ENCODE data around the gene WSCD2.

Gene WSCD2

DNA sequence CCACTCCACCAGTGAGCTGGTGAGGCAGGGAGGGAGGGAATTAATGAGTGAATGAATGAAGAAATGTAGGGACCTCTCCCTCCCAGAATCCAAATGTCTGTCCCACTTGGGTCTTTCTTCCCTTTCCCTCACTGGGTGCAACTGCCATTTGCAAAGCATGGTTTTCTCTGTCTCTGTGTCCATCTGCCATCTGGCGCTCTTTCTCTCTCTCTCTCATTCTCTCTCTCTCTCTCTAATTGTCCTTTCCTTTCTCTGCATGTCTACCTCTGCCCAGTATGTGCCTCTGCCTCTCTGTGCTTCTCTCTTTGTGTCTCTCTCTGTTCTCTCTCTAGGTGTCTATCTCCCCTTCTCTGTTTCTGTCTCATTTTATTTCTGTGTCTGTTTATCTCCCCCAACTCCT, 107.3 kb downstream of the WSCD2 start:
- no peak for DNase-seq (ENCODE audit: low spot score)

DNA sequence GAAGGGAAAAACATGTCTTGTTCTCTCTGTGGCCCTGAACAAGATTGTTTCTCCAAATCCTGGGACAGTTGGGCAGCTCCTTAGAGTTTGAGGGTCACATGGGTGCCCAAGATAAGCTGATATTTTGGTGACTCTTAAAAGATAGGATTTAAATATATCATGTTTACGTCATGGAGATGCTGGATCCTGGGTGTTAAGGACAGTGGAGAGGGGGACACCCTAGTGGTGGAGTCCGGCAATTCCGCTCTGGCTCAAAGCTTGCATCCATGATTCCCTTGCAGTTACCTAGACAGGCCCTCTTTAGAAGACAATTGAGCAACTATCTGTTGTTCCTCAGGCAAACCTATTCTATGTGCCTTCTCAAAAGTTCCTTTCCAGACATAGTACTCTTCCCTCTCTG, 108.2 kb downstream of the WSCD2 start:
- no peak for DNase-seq (ENCODE audit: low spot score)

DNA sequence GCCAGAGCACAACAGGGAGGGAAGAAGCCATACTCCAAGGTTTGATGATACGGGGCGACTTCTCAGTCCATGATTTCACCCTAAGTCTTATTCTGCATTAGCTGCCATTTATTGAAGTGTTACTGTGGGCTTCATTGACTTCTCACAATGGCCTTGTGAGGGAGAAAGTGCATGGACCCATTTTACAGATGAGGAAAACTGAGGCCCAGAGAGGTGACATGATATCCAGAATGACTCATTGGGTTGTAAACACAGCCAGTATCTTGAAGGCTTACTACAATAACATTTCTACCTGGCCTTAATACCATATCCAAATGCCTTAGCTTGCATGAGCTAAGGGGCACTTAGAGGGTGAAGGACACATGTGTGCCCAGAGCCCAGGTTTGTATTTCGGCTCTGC, 109.4 kb downstream of the WSCD2 start:
- DNase-seq (ENCODE audit: low spot score), result no peak

DNA sequence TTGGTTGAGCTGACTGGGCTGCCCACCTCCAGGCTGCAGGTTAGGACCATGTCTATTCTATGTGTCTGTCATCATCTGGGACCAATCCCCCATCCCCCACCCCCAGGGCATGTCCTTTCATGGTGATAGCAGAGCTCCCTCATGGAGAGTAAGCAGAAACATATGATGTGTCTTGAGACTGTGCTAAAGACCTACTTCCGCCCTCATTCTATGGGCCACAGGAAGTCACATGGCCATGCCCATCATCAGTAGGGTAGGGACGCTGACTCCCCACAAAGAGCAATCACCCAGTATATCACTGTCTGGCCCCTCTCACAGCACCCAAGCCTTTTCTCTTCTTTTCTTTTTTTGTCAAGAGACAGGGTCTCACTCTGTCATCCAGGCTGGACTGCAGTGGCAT, 110.3 kb downstream of the WSCD2 start:
- no peak for DNase-seq (ENCODE audit: low spot score)

DNA sequence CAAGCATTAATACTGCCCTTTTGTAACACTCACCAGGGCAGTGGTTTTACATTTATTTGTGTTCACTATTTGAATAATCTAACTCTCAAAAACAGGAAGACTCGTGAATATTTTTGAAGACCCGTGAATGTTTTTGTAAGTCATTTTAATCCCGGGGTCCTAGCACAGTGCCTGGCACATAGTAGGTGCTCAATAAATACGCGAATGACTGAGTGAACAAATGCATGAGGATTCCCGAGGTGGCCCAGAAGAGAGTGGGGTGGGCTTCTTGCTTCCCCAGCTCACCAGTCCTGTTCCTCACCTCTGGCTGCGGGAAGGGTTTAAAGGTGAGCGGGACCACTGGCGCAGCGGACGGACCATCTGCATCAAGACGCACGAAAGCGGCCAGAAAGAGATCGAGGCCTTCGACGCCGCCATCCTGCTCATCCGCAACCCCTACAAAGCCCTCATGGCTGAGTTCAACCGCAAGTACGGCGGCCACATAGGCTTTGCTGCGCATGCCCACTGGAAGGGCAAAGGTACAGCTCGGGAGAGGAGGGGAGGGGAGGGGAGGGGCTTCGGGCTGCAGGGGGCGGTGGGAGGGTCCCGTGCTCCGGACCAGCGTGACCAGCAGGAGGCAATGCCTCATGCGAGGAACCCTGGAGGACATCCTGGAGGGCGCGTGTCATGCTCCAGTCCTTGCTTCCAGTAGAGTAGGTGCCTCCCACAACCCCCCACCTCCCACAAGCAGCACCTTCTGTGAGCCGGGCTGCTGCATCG, 111.1 kb downstream of the WSCD2 start:
- DNase-seq (ENCODE audit: low spot score), result no peak

DNA sequence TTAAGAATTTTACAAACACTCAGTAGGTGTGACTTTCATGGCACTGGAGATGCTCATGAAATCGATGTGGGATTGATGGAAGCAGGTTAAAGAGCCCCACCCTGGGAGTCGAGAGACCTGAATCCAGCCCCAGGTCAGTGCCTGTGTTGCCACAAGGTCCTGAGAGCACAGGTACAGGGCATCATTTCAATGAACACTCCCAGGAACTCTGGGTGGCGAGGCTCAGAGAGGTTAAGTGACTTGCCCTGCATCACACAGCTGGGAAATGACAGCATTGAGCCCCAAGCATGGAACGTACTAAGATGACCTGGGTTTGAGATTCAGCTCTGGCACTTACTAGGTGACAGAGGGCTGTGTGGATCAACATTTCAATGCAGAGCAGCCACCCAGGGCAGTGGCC, 111.8 kb downstream of the WSCD2 start:
- no peak for DNase-seq (ENCODE audit: low spot score)

DNA sequence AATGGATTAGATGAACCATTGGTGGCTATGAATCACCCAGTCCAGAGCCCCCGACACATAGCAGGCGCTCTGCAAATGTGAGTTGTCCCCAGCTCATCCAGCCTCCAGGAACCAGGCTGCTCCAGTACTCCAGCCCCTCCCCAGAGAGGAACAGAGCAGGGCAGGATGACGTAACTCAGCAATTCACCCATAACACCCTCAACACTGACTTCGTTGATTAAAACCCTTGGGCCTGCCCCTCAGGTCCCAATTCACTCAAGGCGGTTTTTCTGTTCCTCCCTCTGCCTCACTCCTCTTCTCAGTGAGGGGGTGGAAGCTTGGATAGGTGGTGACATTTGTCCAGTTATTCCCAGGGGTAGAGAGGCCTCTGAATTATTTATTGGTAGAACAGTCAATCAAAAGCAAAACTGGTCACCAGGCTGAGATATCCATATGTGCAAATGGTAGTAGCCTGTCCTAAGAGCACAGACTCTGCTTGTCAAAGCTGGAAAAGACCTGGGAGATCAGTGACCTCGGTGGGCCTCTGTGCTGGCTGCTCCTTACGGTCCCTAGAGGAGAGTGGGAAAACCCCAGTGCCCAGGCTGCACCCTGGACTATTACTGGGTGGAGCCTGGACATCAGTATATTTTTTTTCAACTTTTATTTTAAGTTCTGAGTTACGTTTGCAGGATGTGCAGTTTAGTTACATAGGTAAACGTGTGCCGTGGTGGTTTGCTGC, 113.1 kb downstream of the WSCD2 start:
- no peak for DNase-seq (ENCODE audit: low spot score)

DNA sequence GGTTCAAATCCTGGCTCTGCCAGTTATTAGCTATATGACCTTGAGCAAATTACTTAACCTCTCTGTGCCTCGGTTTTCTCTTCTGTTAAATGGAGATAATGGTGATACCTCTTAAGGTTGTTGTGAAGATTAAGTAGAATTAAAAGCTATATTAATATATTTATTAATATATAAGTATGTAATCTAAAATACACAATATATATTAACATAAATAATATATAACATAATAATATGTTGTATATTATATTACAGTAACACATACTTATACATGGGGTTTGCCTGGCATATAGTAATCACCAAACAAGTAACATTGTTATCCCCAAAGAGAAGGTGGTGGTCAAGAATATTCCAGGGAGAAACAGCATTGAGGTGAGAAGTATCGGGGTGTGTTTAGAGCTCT, 118.0 kb downstream of the WSCD2 start:
- DNase-seq (ENCODE audit: low spot score), result no peak

DNA sequence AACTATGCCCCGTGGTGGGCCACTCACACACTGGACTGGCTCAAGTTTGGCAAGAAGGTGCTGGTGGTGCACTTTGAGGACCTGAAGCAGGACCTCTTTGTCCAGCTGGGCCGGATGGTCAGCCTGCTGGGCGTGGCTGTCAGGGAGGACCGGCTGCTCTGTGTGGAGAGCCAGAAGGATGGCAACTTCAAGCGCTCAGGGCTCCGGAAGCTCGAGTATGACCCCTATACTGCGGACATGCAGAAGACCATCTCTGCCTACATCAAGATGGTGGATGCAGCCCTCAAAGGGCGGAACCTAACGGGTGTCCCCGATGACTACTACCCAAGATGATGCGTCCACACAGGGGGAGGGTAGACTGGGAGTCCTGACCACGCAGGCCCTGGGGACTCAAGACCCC, 118.9 kb downstream of the WSCD2 start:
- DNase-seq (ENCODE audit: low spot score), result no peak

DNA sequence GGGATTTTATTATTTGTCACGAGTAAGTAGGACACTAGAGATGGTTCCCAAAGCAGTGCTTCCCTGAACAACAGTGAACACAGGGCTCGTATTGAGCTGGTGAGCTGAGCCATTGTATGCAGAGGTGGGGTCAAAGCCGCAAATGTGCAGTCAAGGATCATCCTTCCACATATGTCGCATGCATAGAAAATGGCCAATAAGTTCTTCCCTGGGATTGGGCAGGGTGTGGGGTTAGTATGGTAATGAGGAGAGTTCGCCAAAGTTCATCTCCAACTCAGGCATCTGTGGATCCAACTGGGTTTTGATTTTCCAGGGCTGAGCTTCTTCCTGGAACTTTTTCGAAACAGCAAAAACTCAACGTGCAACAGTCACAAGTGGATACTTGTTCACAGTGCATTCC, 123.4 kb downstream of the WSCD2 start:
- DNase-seq (ENCODE audit: low spot score), result no peak

DNA sequence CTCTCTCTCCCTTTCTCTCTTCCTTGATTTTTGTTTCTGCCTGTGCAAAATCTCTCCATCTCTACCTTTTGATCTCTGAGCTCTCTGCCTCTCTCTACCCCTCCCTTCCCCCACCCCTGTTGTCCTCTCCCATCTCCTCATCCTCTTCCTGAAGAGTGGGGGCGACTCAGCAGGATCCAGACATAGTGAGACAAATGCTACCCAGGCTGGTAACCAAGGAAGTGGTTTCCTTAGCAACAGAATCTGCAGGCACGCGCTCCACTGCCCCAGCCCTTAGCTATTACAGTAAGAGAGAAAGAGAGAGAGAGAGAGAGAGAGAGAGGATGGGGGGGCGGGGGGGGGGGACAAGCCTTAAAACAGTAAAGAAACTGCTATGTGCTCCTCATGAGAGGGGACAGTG, 124.5 kb downstream of the WSCD2 start:
- DNase-seq (ENCODE audit: low spot score), result no peak

DNA sequence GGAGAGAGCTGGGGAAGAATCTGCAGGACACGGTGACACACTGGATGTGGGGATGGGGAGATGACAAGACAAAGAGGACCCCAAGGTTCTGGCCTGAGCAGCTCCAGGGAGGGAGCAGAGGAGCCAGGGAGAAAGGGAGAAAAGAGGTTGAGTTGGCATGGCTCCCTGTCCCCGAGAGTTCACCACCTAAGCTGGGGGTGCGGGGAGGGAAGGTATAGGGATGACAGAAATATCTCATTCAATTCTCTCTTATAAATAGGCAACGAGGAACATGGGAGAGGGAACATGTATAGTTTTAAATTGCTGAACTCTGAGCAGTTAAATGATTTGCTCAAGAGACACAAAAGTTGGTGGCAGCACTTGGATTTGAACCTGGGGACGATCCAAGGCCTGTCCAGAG, 124.9 kb downstream of the WSCD2 start:
- no peak for DNase-seq (ENCODE audit: low spot score)

DNA sequence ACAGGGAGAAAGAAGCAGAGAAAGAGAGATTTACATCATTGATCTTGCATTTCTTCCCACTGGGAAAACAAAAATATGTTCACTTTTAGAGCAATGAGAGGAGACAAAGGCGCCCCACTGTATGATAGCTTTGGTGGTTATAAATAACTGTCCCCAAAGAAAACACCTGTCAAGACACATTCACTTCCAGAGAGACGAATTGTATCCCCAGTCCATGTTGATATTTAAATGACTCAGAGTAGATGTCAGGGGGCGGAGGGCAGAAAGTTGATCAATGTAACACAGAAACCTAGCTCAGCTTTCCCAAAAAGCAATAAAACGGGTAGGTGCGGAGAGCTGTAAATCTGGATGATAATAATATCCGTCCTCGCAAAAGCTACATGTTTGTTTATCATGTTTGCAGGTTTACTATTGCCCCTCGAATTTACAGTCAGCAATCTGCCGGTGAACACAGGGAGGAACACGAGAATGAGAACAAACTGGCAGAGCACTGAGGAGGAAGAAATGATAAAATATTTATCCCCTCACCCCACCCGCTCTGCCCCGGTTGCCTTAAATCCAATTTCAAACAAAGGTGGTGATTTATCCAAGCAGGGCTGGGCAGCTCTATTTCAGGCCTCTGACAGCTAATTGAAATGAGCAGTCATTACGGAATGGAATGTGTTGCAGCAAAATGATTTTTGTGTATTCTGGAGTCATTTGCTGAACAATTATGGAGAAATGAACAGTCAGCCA, 125.6 kb downstream of the WSCD2 start:
- no peak for DNase-seq (ENCODE audit: low spot score)

DNA sequence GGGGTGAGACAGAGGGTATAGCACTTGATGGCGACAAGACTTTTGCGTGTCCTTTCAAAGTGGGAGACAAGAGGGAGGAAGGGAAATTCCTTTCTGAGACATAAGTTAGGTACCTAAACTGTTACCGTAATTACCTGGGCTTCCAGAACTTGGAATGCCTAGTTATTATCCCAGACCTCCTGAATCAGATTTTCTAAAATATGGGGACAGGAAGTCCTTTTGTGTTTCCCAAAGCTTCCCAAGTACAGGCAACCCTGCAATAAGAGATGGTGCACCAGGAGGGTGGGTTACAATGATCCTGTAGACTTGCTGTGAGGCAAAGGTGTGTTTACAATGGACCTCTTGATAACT, 126.1 kb downstream of the WSCD2 start:
- DNase-seq (ENCODE audit: low spot score), result no peak

DNA sequence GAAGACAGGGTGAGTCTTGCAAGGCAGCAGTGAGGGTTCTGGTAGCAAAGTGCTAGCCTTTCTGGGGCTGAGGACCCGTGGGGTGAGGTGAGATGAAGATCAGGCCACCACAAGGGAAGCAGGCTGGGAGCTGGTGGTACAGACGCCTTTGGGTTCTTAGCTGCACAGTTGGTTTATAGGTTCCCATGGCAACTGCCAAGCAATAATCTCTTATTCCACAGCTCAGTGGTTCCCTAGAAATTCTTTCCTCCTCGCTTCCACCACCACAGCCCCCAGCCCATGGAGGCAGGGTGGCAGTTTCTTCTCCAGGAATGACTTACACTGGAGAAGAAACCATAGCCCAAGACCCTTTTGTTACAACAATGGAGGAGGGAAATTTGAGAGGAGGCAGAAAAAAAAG, 127.9 kb downstream of the WSCD2 start:
- DNase-seq (ENCODE audit: low spot score), result no peak

DNA sequence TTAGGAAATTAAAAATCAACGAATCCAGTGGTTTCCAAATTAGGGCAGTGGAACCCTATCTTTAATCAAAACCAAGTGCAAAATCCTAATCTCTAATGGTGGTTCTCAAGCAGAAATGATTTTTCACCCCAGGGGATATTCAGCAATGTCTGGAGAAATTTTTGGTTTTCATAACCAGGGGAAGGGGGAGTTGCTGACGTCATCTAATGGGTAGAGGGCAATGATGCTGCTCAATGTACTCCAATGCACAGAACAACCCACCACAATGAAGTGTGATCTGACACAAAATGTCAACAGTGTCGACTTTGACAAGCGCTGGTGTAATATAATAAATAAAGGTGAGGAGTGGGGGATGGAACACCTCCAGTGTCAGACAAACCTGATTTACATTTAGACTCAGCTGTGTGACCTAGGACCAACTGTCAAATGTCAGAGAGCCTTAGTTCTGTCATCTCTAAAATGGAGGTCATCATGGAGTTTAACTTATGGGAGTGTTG, 128.6 kb downstream of the WSCD2 start:
- no peak for DNase-seq (ENCODE audit: low spot score)

DNA sequence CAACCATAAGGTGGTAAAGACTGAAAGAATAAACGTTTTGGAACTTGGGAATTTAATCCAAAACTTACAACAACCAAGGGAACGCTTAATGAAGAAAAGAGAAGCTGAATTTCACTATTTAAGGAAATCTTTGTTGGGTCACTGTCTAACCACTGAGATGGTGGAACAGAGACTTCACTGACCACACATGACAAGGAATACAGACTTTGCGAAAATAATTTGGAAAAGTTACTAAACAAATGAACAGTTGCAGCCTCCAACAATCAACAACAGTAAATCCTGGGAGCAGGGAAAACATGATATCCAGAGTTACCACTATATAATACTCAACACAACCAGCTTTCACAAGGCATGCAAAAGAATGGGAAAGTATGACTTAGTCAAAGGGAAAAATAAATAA, 131.0 kb downstream of the WSCD2 start:
- DNase-seq (ENCODE audit: low spot score), result no peak

DNA sequence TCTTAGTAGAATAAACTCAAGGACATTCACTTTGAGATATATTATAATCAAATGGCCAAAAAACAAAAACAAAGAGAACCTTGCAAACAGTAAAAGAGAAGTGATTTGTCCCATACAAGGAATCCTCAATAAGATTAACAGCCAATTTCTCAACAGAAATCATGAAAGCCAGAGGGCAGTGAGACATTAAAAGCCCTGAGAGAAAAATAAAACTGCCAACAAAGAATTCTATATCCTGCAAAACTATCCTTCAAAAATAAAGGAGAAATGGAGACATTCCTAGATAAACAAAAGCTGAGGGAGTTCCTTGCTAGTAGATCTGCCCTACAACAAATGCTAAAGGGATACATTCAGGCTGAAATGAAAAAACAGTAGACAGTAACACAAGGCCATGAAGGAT, 131.9 kb downstream of the WSCD2 start:
- no peak for DNase-seq (ENCODE audit: low spot score)

DNA sequence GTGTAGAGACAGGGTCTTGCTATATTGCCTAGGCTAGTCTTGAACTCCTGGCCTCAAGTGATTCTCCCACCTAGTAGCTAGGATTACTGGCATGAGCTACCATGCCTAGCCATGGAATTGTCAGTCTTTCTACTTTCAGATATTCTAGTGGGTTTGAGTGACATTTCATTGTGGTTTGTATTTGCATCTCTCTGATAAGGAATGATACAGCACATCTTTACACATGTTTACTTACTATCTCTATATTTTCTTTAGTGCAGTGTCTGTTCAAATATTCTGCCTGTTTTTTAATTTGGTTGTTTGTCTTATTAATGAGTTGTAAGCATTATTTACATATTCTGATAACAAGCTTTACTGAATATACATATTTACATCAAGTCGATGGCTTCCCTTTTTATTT, 136.4 kb downstream of the WSCD2 start:
- DNase-seq (ENCODE audit: low spot score), result no peak

DNA sequence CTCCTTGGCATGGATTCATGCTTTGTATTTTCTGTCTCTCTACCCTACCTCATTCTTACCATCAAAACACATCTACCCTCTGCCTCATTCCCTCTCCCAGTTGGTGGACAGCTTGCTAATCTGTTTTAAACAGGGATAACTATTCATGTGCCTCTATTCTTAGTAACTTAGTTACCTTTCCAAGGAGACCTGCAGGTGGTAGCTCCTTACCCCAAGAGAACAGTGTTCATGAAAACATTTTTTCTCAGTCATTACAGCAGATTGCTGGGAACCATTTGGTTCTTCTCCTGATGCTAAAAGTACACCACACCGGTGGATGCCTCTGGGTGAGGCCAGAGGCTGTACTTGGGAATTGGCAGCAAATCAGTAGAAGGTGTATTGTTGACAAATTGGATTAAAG, 137.0 kb downstream of the WSCD2 start:
- DNase-seq (ENCODE audit: low spot score), result no peak

DNA sequence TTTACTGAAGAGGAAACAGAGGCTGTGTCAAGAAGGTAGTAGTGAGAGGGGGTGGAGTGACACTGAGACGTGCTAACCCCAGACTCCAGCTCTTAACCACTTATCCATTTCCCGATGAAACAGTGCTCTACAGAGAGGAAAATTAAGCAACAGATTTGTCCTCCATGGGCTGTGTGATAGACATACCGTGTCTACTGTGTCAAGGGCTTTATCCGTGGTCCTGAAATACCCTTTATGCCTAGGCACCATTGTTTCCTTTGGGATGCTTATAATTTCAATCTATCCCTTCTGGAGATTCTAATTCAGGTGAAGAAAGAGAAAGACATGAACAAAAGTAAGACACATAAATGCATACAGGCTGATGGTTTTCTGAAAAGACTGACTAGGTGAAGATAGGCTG, 138.4 kb downstream of the WSCD2 start:
- DNase-seq (ENCODE audit: low spot score), result no peak

DNA sequence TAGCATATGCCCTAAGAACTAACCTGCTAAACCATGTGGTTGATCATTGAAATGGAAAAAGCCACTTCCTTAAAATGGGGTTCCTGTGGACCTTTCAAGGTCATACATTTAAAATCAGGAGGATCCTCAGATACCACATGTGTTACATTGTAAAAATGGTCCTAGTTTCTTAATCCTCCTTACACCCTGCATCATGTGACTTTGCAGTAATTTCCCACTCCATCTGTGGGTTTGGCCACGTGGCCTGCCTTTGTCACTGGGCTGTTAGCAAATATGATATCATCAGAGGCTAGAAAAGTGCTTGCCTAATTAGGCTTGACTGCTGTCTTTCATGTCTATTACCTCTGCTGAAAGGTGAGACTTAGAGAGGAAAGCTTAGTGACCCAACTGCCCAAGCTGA, 139.3 kb downstream of the WSCD2 start:
- no peak for DNase-seq (ENCODE audit: low spot score)

DNA sequence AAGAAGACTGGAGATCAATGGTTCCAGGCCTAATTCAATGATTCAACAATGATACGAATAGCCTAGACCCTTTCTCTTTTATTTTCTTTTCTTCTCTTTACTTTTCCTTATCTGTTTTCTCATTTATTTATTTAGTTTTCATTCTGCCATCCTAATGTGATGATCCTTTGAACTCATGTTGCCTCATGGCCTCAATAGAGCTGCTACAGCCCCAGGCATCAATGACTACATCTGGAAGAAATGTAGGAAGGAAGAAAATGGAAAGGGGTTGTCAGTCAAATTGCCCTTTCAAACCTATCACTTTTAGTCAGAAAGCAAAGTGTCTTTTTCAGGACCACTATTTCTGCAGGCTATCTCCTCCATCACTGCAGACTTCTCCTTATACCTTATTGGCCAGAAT, 140.1 kb downstream of the WSCD2 start:
- DNase-seq (ENCODE audit: low spot score), result no peak

Data from kidney tubule cell (primary cell).